Measurements from ENCODE around the gene PLAU.
A peak's percentile ranks its signal among the peaks of the same experiment; 100 is the strongest.
"Not testable (repeated sequence)": the region's sequence is repeated elsewhere in the genome, so short reads cannot be mapped to it uniquely, and the experiment has no call there.

Gene PLAU

GRCh38 chr10:73922864-73923133 is 11.9 kb downstream of the PLAU start:
- no peak for DNase-seq

- no peak for DNase-seq
These were observed 13.1 kb downstream of the PLAU start for GRCh38 chr10:73923935-73924598.

GRCh38 chr10:73924935-73925334 is 14.0 kb downstream of the PLAU start:
- DNase-seq = no peak

- DNase-seq = no peak
These were observed 14.6 kb downstream of the PLAU start for GRCh38 chr10:73925539-73925938.

GRCh38 chr10:73926152-73926764 is 15.3 kb downstream of the PLAU start:
- no peak for DNase-seq

GRCh38 chr10:73930630-73931327 is 19.8 kb downstream of the PLAU start:
- not testable (repeated sequence) for DNase-seq

GRCh38 chr10:73931767-73932619 is 21.1 kb downstream of the PLAU start:
- DNase-seq = no peak

- no peak for DNase-seq
These were observed 21.7 kb downstream of the PLAU start for GRCh38 chr10:73932620-73933112.

GRCh38 chr10:73934074-73934473 is 23.1 kb downstream of the PLAU start:
- DNase-seq = no peak

- DNase-seq = no peak
These were observed 25.0 kb downstream of the PLAU start for GRCh38 chr10:73935895-73936294.

GRCh38 chr10:73937333-73938043 is 26.6 kb downstream of the PLAU start:
- no peak for DNase-seq

GRCh38 chr10:73940634-73941221 is 29.8 kb downstream of the PLAU start:
- DNase-seq = peak; percentile 5 to 71

- no peak for DNase-seq
These were observed 30.4 kb downstream of the PLAU start for GRCh38 chr10:73941300-73941699.

- no peak for DNase-seq
These were observed 33.6 kb downstream of the PLAU start for GRCh38 chr10:73944356-73945100.

GRCh38 chr10:73946253-73947145 is 35.6 kb downstream of the PLAU start:
- no peak for DNase-seq

- DNase-seq = no peak
These were observed 38.2 kb downstream of the PLAU start for GRCh38 chr10:73948947-73949633.

- no peak for DNase-seq
These were observed 39.4 kb downstream of the PLAU start for GRCh38 chr10:73950155-73950948.

GRCh38 chr10:73953665-73954064 is 42.7 kb downstream of the PLAU start:
- DNase-seq = no peak

- no peak for DNase-seq
These were observed 43.8 kb downstream of the PLAU start for GRCh38 chr10:73954737-73955136.
